OCI-LY1 (cell line): ENCODE data around the gene FAM229B.

Experiments used
- H2AFZ ChIP-seq: fragments of 200-600 bp; sonication (generic), shearing (Covaris generic); 2 replicates; pipeline ENCODE4 v1.6.0; 2014; ENCODE audit warnings: antibody characterized with exemption, mild to moderate bottlenecking, low read length
- H3F3A ChIP-seq: fragments of 200-600 bp; sonication (generic), shearing (Covaris generic); 2 replicates; pipeline ENCODE4 v1.6.0; 2014; ENCODE audit warnings: mild to moderate bottlenecking, antibody characterized with exemption, low read length, moderate library complexity; ENCODE audit not compliant: insufficient read depth
- H3K27ac ChIP-seq: fragments of 200-600 bp; sonication (generic); 2 replicates; pipeline ENCODE4 v1.5.1; 2014; ENCODE audit warnings: low read length, mixed run types, mild to moderate bottlenecking, low read depth; ENCODE audit not compliant: poor library complexity, severe bottlenecking
- H3K27me3 ChIP-seq: fragments of 200-600 bp; sonication (generic); 2 replicates; pipeline ENCODE4 v1.6.0; 2014; ENCODE audit warnings: antibody characterized with exemption, mild to moderate bottlenecking, low read length, moderate library complexity; ENCODE audit not compliant: insufficient read depth
- H3K36me3 ChIP-seq: fragments of 200-600 bp; sonication (generic); 2 replicates; pipeline ENCODE4 v1.6.1; 2014; ENCODE audit warnings: mild to moderate bottlenecking, antibody characterized with exemption, low read length, moderate library complexity, mixed read lengths; ENCODE audit not compliant: insufficient read depth
- H3K4me1 ChIP-seq: fragments of 200-600 bp; sonication (generic); 2 replicates; pipeline ENCODE4 v1.5.1; 2014; ENCODE audit warnings: mild to moderate bottlenecking, low read length, moderate library complexity; ENCODE audit not compliant: insufficient read depth, severe bottlenecking
- H3K4me2 ChIP-seq: fragments of 200-600 bp; sonication (generic), shearing (Covaris generic); 2 replicates; pipeline ENCODE4 v1.6.1; 2014; ENCODE audit warnings: low read length
- H3K4me3 ChIP-seq: fragments of 200-600 bp; sonication (generic); 2 replicates; pipeline ENCODE4 v1.5.1; 2014; ENCODE audit warnings: low read length, low read depth, mild to moderate bottlenecking, mixed read lengths; ENCODE audit not compliant: poor library complexity, severe bottlenecking
- H3K79me2 ChIP-seq: fragments of 200-600 bp; shearing (Covaris generic); 2 replicates; pipeline ENCODE4 v1.6.1; 2016; ENCODE audit warnings: mixed run types, low read length, mixed read lengths; ENCODE audit not compliant: insufficient read depth
- H3K9ac ChIP-seq: fragments of 200-600 bp; sonication (generic), shearing (Covaris generic); 2 replicates; pipeline ENCODE4 v1.6.1; 2014; ENCODE audit warnings: mild to moderate bottlenecking, low read length, mixed read lengths
- H3K9me2 ChIP-seq: fragments of 200-600 bp; sonication (generic), shearing (Covaris generic); 2 replicates; pipeline ENCODE4 v1.6.1; 2014; ENCODE audit warnings: low read depth, mild to moderate bottlenecking, low read length, mixed read lengths
- H3K9me3 ChIP-seq: fragments of 200-600 bp; shearing (Covaris generic); 2 replicates; pipeline ENCODE4 v1.6.1; 2014; ENCODE audit warnings: low read length, mixed read lengths
- H4K20me1 ChIP-seq: fragments of 200-600 bp; sonication (generic), shearing (Covaris generic); 2 replicates; pipeline ENCODE4 v1.6.0; 2016; ENCODE audit warnings: mild to moderate bottlenecking, low read length; ENCODE audit not compliant: insufficient read depth
- EZH2 ChIP-seq: fragments of 200-600 bp; sonication (generic), shearing (Covaris generic); IDR thresholded peaks from 2 replicates; pipeline ENCODE4 v1.8.0; 2017; ENCODE audit warnings: borderline replicate concordance, mixed run types, mild to moderate bottlenecking, antibody characterized with exemption, low read length, moderate library complexity, mixed read lengths
- TF ChIP-seq, protein P1 (sequence below): fragments of 200-600 bp; sonication (generic), shearing (Covaris generic); IDR thresholded peaks from 2 replicates; pipeline ENCODE4 v1.5.1; 2017; ENCODE audit warnings: mild to moderate bottlenecking, antibody characterized with exemption, low read length, moderate library complexity, mixed read lengths

FAM229B gene

DNA sequence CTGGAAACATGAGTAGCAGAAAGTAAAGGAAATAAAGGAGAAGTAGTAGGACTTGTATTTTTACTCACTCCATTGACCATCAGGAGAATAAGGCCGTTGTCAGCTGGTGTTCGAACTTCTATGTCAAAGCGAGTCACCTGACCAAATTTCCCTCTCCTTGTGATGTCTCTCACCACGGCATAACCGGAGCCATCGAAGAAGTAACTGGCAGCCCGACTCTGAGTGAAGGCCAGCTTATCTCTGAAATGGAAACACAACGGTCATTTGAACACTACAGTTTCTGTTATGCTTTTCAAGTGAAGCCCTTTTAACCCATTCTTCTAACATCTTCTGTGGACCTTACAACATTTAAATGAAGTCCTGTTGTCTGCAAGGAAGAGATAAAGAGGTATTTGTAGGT, 51.7 kb downstream of the FAM229B start:
- no peaks in the 10 kb centered on the region for H3K9me2 ChIP-seq
- no peak overlapping the region for H3K27ac ChIP-seq
- H3K4me2 ChIP-seq, result no peak overlapping the region
- no peaks in the 10 kb centered on the region for H4K20me1 ChIP-seq
- no peaks in the 10 kb centered on the region for H3K9me3 ChIP-seq
- H3K4me3 ChIP-seq, result no peak overlapping the region
- H2AFZ ChIP-seq, result no peak overlapping the region
- TF ChIP-seq, protein P1, sequence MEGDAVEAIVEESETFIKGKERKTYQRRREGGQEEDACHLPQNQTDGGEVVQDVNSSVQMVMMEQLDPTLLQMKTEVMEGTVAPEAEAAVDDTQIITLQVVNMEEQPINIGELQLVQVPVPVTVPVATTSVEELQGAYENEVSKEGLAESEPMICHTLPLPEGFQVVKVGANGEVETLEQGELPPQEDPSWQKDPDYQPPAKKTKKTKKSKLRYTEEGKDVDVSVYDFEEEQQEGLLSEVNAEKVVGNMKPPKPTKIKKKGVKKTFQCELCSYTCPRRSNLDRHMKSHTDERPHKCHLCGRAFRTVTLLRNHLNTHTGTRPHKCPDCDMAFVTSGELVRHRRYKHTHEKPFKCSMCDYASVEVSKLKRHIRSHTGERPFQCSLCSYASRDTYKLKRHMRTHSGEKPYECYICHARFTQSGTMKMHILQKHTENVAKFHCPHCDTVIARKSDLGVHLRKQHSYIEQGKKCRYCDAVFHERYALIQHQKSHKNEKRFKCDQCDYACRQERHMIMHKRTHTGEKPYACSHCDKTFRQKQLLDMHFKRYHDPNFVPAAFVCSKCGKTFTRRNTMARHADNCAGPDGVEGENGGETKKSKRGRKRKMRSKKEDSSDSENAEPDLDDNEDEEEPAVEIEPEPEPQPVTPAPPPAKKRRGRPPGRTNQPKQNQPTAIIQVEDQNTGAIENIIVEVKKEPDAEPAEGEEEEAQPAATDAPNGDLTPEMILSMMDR, result no peak
- no peak for TF ChIP-seq EZH2
- H3K4me1 ChIP-seq, result no peaks in the 10 kb centered on the region
- no peaks in the 10 kb centered on the region for H3K79me2 ChIP-seq
- no peaks in the 10 kb centered on the region for H3K27me3 ChIP-seq
- H3K9ac ChIP-seq, result no peak overlapping the region
- H3F3A ChIP-seq, result no peaks in the 10 kb centered on the region
- H3K36me3 ChIP-seq, result no peaks in the 10 kb centered on the region

GRCh38 chr6:112141707-112142106, 54.3 kb downstream of the FAM229B start:
- no peak overlapping the region for H3K4me3 ChIP-seq
- no peak overlapping the region for H3K4me2 ChIP-seq
- no peak overlapping the region for H3K27ac ChIP-seq
- H3K9ac ChIP-seq, result no peak overlapping the region
- no peaks in the 10 kb centered on the region for H3F3A ChIP-seq
- H3K4me1 ChIP-seq, result no peaks in the 10 kb centered on the region
- H4K20me1 ChIP-seq, result no peaks in the 10 kb centered on the region
- no peaks in the 10 kb centered on the region for H3K36me3 ChIP-seq
- no peaks in the 10 kb centered on the region for H3K79me2 ChIP-seq
- H2AFZ ChIP-seq, result no peak overlapping the region
- H3K9me2 ChIP-seq, result no peaks in the 10 kb centered on the region
- no peaks in the 10 kb centered on the region for H3K27me3 ChIP-seq
- H3K9me3 ChIP-seq, result no peaks in the 10 kb centered on the region
- TF ChIP-seq EZH2, result no peak
- TF ChIP-seq, protein P1, result no peak

DNA sequence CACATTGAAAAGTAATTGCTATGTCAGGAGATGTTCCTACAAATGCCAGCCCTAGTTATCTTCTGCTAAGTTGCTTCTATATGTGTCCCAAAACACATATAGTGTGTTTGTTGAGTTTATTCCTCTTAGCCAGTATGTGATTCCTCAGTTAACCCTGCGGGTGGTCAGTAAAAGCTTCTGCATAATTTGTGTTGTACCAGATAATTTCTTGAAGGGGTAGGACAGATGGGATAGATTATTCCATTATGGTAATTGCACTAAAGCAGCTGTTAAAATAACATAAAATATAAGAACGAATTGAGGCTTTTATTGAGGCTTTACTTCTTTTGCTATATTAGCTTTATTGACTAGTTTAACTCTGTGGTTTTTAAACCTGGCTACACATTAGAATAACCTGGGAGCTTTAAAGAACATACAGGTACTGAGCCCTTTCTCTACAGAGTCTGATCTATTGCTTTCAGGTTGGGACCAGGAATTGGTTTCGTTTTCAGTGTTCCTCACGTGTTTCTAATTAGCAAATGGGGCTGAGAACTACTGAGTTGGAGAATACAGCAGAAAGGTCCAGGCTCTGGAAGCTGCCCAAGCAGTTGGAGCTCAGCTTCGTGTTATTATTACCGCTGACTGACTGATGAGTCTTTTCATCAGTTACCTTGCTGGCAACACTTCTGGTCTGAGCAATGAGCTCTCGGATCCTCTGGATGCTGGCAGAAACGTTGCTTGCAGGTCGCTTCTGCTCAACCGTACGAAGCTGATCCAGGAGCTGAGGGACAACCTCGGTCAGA, 56.9 kb downstream of the FAM229B start:
- H3K4me3 ChIP-seq, result no peak overlapping the region
- H3F3A ChIP-seq, result no peaks in the 10 kb centered on the region
- no peaks in the 10 kb centered on the region for H3K9me2 ChIP-seq
- no peaks in the 10 kb centered on the region for H3K4me1 ChIP-seq
- H3K9me3 ChIP-seq, result no peaks in the 10 kb centered on the region
- no peak overlapping the region for H3K27ac ChIP-seq
- H3K9ac ChIP-seq, result no peak overlapping the region
- no peak overlapping the region for H3K4me2 ChIP-seq
- H3K36me3 ChIP-seq, result no peaks in the 10 kb centered on the region
- H2AFZ ChIP-seq, result no peak overlapping the region
- TF ChIP-seq, protein P1, result no peak
- no peak for TF ChIP-seq EZH2
- no peaks in the 10 kb centered on the region for H3K27me3 ChIP-seq
- no peaks in the 10 kb centered on the region for H4K20me1 ChIP-seq
- H3K79me2 ChIP-seq, result no peaks in the 10 kb centered on the region
